NCI-H187 treated with DMSO at 0.1 percent for 48 hours (cell line): ENCODE measurements around the gene COL13A1.

Source experiments
- DNase-seq: peaks from one replicate; lab custom pipeline; 2025; lab: John Stamatoyannopoulos, UW

COL13A1 gene

GRCh38 chr10:69847458-69847857 lies 45.8 kb downstream of the COL13A1 start:
- DNase-seq = no peak

- no peak for DNase-seq
These were observed 46.2 kb downstream of the COL13A1 start for GRCh38 chr10:69847883-69848282.

GRCh38 chr10:69848454-69848853 lies 46.7 kb downstream of the COL13A1 start:
- no peak for DNase-seq

- no peak for DNase-seq
These were observed 48.1 kb downstream of the COL13A1 start for GRCh38 chr10:69849825-69850224.

- DNase-seq = no peak
These were observed 48.7 kb downstream of the COL13A1 start for GRCh38 chr10:69850440-69850839.

GRCh38 chr10:69851306-69851705 lies 49.6 kb downstream of the COL13A1 start:
- DNase-seq = no peak

- no peak for DNase-seq
These were observed 51.4 kb downstream of the COL13A1 start for GRCh38 chr10:69853064-69853463.

GRCh38 chr10:69854511-69855345 lies 53.0 kb downstream of the COL13A1 start:
- DNase-seq = no peak

- DNase-seq = no peak
These were observed 53.8 kb downstream of the COL13A1 start for GRCh38 chr10:69855346-69856111.

GRCh38 chr10:69856601-69857166 lies 55.0 kb downstream of the COL13A1 start:
- no peak for DNase-seq

- DNase-seq = no peak
These were observed 56.5 kb downstream of the COL13A1 start for GRCh38 chr10:69858201-69858600.

- no peak for DNase-seq
These were observed 58.6 kb downstream of the COL13A1 start for GRCh38 chr10:69860271-69860670.

- DNase-seq = no peak
These were observed 59.8 kb downstream of the COL13A1 start for GRCh38 chr10:69861251-69862240.

- DNase-seq = no peak
These were observed 61.3 kb downstream of the COL13A1 start for GRCh38 chr10:69862882-69863530.

- DNase-seq = no peak
These were observed 61.9 kb downstream of the COL13A1 start for GRCh38 chr10:69863580-69863979.

GRCh38 chr10:69864321-69864720 lies 62.6 kb downstream of the COL13A1 start:
- no peak for DNase-seq

- DNase-seq = no peak
These were observed 63.7 kb downstream of the COL13A1 start for GRCh38 chr10:69865450-69865849.

- no peak for DNase-seq
These were observed 64.6 kb downstream of the COL13A1 start for GRCh38 chr10:69866246-69866687.

GRCh38 chr10:69866688-69867461 lies 65.2 kb downstream of the COL13A1 start:
- no peak for DNase-seq
